GF-D8 (cell line): ENCODE measurements around the gene GRK7.

Experiments used
- DNase-seq: peaks from one replicate; lab custom pipeline; 2025; lab: John Stamatoyannopoulos, UW

GRK7 gene, protein sequence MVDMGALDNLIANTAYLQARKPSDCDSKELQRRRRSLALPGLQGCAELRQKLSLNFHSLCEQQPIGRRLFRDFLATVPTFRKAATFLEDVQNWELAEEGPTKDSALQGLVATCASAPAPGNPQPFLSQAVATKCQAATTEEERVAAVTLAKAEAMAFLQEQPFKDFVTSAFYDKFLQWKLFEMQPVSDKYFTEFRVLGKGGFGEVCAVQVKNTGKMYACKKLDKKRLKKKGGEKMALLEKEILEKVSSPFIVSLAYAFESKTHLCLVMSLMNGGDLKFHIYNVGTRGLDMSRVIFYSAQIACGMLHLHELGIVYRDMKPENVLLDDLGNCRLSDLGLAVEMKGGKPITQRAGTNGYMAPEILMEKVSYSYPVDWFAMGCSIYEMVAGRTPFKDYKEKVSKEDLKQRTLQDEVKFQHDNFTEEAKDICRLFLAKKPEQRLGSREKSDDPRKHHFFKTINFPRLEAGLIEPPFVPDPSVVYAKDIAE (N-terminal part only)

DNA sequence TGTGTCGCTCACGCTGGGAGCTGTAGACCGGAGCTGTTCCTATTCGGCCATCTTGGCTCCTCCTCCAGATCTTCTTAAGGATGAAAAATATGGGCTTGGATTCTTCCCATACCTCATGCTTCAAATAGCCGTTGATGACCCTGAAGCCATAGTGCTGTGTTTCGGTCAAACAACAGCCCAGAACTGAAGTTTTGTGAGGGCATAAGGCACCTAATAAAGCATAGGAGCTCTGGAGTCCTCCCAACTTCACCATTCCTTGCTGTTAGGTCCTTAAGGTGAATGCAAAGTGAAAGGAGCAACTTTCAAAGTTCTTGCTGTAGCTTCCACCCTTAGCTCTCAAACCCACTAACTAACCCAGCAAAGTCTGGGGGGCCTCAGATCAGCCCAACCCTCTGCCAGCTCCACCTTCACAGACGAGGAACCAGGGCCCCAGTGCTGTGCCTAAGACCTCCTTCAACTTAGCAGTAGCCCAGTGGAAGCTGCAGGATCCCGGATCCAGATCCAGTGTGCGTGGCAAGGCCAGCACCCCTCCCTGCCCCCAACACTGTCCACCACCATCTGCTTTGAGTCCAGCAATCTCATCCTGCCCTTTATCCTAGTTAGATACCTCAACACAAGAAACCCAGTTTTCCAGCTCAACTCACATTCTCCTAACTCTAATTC, at the start of gene GRK7:
GRK7 (plus strand) TSS at position 321 of the 663 bp plus-strand sequence. CDS start 14,877 bp downstream, outside the sequence.
- no peak for DNase-seq

DNA sequence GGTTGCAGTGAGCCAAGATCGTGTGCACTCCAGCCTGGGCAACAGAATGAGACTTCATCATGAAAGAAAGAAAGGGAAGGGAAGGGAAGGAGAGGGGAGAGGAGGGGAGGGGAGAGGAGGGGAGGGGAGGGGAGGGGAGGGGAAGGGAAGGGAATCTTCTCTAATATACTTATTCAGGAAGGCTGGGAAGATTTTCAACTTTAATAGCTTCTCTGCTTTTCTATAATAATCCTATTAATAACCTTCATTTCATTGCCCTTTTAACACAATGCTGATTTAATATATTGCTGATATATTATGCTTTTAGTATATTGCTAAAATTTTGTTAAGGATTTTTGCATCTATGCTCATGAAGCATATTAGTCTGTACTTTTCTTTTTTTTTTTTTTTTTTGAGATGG, 48.5 kb upstream of the GRK7 start:
- DNase-seq = no peak

DNA sequence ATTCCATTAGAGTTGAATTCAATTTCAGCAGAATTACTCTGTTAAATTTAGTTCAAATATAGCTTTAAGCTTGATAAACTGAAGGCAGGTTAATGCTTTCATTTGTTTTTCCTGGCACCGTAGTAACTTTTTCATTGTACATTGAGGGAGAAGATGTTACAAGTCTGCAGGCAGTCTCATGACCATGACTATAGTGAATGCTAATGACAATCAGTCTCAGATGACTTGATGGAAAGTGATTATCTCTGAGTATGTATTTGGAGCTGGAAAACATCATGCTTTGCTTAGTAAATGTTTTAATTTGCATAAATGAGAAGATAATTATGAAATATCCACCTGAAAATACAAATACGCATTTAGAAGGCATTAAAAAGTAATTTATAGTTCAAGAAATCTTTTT, 41.1 kb upstream of the GRK7 start:
- DNase-seq = no peak

DNA sequence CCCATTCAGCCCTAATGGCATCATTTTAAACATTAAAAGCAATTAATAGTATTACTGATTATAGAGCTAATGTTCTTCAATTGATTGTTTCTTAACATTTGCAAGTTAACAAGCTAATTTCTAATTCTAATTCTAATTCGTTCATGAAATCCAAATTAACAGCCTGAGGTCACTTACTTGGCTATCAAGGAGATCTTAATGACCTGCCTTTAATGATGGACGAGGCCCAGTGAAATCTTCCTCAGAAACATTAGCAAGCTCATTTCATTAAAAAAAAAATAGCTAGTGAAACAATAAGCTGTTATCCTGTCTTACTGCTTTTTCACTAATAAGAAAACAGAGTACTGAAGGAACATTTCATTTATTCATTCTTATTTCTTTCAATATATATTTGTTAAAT, 40.6 kb upstream of the GRK7 start:
- no peak for DNase-seq

DNA sequence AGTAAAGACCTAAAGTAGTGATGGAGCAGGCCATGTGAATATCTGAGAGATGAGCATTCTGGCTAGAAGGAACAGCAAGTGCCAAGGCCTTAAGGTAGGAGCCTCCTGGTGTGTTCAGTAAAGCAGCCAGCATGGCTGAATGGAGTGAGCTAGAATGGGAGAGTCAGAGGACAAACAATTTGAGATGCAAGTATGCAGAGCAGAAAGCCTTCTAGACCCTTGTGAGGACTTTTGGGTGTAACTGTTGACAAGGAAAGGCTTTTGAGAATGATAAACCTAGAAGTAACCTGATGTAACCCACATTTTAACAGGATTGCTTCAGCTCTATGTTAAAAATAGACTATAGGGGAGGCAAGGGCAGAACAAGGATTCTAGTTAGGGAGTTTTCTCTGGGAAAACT, 40.0 kb upstream of the GRK7 start:
- no peak for DNase-seq

DNA sequence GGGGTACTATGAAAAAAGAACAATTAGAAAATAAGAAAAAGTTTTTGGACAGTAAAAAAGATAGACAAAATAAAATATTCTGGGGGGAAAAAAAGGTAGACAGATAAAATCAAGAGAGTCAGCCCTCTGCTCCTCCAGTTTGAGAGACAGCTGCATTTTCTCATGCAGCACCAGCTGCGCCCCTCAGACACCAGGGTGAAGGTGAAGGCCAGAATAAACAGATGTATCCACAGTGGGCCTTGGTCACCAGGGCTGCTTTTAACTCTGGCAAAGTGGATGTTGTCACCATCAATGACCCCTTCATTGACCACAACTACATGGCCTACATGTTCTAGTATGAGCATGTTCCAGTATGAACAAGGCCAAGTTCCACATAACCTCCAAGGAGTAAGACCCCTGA, 39.0 kb upstream of the GRK7 start:
- no peak for DNase-seq

DNA sequence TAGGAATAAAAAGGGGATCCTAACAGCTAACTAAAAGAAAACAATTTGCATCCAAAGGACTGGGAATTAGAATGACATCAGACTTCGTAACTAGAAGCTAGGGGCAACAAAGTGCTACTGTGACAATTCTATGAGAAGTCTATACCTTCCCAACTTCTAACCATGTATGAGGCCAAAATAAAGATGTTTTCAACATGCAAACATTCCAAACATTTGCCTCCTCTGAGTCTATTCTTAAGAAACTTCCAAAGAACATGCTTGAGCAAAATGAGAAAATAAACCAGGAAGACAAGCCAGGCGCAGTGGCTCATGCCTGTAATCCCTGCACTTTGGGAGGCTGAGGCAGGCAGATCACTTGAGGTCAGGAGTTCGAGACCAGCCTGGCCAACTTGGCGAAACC, 38.2 kb upstream of the GRK7 start:
- no peak for DNase-seq

DNA sequence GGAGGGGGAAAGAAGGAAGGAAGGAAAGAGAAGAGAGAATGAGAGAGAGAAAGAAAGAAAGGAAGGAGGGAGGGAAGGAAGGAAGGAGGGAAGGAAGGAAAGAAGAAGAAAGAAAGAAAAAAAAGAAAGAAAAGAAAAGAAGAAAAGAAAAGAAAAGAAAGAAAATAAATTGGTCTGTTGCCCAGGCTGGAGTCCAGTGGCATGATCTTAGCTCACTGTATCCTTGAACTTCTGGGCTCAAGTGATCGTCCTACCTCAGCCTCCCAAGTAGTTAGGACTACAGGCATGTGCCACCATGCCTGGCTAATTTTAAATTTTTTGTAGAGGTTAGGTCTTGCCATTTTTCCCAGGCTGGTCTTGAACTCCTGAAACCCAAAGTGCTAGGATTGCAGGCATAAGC, 36.7 kb upstream of the GRK7 start:
- no peak for DNase-seq

DNA sequence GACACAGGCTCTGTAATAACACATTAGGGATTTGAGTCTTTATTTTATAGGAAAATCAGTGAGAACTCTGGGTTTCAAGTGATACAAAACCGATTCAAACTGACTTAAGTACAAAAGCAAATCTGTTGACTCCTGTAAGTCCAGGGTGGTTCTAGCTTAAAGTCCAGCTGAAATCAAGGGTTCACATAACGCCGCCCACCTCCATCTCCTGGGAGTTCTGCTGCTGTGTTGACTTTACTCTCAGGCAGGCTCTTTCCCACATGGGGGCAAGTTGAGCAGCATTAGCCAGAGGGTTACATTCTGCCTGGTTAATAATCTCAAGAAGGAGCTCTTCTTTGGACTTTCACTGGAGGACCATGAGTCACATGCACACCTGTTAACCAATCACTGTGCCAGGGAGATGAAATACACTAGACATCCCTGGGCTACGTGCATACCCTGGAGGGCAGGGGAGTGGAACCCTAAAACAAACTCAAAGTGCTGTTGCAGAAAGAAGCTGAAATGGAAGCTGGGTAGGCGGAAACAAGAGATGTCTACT, 34.8 kb upstream of the GRK7 start:
- no peak for DNase-seq

DNA sequence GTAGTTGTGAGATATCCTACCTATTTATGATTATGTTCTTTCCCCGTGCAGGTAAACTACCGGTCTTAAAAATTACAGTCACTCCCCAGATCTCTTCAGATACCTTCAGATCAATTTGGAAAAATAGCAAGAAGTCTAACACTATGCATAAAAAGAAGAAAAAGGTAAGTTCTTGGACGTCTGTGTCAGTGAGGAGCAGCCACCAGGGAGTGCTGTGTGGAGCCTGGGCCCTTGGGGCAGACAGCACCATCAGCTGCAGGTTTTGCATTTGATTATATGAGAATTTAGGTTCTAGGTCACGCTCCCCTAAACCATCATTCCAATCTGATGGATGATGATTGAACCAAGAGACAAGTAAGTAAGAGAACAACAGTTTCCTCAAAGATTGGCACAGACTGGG, 34.0 kb upstream of the GRK7 start:
- DNase-seq = no peak

DNA sequence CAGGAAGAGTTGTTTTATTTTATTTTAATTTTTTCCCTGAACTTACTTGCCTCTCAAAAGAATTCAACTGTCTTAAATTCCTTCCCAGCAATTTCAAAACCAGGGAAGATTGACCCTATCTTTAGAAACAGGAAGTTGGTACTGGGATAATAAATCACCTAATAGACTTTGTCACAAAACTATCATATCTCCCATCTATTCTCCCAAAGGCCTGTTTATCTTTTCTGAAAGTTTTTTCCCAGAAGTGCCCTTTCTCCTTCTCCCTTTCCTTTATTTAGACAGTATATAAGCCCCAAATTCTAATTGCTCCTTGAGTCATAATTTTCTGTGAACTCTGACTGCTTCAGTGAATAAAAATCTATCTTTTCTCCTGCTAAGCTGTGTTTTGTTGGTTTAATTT, 28.0 kb upstream of the GRK7 start:
- no peak for DNase-seq

DNA sequence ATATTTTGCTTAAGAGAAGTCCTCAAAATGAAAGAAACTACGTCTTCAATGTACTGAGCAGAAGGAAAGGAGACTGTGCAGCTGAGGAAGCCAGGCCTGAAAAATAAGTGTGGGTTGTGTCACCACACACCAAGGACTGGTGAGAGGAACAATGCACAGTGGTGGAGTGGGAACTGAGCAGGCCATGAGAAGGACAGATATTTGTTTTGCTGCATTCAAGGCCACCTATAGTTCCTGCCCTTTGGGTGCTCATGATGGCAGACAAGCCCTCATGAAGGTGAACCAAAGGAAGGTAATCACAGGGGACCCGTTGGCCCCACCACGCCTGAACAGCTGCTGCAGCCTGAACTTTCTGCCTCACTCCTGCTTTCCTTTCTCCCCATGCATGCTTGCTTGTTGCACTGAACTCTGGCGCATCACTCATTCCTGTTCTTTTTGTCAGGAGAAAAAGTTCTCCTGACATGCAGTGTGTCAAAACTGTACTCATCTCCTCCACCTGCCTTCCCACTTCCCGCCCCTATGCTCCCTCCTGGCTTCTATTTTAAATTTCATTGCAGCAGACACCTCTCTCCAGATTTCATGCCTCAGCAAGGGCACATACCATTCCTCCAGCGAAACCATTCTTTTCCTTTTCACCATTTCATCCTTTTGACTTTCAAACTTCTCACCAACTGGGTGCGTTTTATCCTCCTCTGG, 27.3 kb upstream of the GRK7 start:
- DNase-seq = no peak

DNA sequence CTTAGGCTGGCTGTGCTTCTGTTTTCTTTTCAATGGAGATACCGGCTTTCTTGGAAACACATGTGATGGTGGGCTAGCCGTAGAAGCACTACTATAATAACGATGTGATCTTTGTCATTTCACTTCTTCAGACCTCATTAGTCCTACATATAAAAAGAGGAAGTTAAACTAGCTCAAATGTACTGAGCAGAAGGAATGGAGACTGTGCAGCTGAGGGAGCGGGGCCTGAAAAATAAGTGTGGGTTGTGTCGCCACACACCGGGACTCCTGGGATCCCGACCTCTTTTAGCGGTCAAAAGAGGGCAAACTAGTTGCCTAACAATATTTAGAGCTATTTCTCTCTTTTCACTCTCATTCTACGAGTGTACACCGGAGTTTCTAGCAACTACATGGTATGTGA, 26.1 kb upstream of the GRK7 start:
- peak; percentile 65 for DNase-seq

DNA sequence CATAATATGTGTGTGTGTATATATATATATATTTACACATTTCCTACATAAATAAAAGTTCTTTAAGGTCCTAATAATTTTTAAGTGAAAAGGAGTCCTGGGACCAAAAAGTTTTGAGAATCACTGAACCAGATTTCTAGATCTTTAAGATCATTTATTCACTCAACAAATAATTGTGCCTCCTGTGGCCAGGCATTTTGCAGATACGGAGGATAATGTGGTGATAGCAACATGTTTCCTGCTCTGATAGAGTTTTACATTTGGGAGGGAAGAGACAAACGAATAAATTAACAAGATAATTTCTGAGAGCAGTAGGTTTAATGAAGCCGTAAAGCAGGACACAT, 25.6 kb upstream of the GRK7 start:
- no peak for DNase-seq

DNA sequence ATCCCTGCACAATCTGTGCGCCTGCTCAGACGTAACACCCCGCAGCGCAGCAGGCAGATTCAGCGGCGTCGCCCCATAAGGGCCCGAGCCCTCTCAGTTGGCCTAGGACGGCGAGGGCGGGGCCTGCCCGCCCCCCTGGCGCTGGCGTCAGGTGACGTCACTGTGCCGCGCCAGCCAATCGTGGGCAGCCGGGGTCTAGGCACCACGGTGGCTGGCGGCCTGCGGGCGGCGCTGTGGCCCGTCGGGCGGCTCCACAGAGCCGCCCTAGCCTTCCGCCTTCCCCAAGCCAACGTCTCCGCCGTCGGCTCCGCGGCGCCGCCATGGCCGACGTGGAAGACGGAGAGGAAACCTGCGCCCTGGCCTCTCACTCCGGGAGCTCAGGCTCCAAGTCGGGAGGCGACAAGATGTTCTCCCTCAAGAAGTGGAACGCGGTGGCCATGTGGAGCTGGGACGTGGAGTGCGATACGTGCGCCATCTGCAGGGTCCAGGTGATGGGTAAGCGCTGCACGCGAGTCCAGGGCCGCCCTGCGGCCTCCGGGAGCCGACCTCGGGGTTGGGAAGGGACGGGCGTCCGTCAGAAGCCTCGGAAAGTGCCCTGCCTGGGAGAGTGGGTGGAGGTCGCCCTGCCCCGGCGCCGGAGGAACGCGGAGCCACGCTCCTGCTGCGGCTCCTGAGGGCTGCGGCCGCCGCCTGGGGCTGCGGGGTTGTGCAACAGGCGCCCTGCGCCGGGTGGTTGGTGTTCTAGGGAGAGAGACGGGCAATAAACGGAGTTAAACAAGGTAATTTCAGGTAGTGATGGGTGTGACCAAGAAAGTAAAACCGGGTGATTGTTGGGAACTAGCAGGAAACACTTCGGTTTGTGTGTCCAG, 25.0 kb upstream of the GRK7 start, which contains the start of gene RNF7:
RNF7 (plus strand) TSS at position 277 of the 869 bp plus-strand sequence; CDS start at position 321, 44 bp downstream.
- peak; percentile 81 for DNase-seq

DNA sequence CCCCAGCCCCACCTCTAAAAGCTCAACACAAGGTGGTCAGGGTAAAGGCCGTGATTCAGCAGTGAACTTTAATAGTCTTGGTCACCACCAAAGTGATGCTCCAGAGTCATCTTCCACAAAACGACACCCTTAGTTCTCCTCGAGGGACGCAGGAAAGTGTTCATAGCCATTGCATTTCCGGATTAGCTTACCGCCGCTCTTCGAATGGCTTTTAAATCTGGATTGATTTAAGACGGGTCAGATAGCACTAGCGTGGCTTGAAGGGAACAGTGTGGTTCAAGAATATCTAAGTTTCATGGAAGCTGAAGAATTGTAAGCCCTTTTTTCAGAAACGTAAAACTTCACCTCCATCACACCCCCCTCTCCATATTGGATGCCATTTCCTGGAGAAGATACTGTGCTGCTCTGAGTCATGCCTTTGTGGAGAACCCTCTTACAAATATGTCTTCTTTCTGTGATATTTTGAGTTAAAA, 24.3 kb upstream of the GRK7 start:
- DNase-seq = no peak

DNA sequence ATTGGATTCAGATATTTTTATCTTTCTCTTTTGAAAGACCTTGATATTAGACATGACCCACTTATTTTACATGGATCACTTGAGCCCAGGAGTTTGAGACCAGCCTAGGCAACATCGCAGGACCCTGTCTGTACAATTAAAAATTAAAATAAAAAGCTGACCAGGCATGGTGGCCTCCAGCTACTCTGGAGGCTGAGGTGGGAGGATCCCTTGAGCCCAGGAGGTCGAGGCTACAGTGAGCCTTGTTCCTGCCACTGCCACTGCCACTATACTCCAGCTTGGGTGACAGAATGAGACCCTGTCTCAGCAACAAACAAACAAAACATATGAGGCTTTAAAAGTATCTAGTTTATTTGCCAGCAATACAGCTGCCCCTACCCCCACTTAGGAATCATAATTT, 23.5 kb upstream of the GRK7 start:
- DNase-seq = no peak

DNA sequence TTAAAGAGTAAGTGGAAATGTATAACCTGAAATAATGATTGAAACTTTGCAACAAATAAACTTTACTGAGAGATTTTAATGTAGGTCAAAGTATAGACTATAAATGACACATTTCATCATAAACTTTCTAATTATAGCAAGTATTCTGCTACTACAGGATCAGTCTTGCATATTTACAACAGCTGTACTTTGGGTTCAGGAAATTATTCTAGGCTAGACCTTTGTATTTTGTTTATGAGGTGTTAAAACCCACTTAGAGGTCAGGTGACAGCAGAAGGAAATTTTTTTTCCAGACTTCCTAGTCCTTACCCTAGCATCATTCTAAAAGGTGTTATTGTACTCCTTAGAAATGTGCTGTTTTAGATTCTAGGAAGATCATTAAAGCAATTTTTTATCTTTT, 22.9 kb upstream of the GRK7 start:
- DNase-seq = no peak

DNA sequence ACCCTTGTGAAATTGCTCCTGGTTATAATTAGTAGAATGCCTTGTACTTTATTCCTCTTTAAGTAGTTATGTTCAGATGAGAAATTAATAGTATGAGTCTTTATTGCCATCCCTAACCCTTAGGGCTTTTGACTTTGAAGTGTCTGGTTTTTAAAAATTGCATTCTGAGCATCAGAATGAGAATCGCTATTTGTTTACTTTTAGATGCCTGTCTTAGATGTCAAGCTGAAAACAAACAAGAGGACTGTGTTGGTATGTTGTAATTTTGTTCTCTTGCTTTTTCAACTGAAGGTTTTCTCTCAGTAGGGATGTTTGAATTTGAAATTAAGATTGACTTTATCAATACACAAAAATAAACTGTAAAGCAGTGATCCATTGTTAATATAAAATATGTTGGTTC, 19.9 kb upstream of the GRK7 start:
- no peak for DNase-seq

DNA sequence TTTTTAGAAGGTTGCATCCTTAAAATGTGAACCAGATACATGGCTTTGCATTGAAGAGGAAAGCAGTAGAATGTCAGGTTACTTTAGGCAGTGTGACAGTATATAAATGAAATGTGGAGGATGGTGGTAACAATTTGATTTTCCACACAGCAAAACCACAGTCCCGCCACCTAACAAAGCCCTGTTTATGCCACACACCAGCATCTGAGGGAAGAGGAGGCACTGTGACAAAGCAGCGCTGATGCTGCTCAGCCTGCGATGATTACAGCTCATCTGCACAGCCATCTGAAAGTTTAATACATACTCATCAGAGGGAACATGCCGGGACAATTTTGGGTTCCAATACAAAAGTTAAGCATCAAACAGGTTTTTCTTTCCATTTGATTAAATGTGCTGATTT, 16.2 kb upstream of the GRK7 start:
- DNase-seq = no peak

DNA sequence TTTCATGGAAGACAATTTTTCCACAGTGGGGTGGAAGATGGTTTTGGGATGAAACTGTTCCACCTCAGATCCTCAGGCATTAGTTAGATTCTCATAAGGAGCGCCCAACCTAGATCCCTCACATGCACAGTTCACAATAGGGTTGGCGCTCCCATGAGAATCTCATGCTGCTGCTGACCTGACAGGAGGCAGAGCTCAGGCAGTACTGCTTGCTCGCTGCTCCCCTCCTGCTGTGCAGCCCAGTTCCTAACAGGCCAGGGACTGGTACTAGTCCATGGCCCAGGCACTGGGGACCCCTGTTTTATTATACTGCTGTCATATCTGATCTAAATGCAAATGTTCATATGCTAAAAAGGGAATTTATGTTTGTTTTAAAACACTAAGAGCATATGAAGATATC, 9.8 kb upstream of the GRK7 start:
- DNase-seq = no peak

DNA sequence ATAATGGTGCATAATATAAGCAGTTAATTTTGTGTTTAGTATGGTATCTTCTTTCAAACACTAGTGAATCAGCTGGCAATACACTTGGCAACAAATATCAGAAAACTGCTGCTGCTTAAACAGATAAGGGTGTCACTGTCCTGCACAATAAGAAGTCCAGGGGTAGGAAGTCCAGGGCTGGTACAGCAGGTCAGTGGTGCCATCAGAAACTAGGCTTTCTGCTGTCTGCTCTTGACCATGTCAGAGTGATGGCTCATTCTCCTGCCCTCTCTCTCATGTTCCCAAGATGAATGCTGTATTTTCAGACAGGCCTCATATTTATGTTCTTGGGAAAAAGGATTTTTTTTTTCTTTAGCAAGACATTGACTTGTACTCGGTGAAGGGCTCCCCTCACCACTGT, 9.2 kb upstream of the GRK7 start:
- no peak for DNase-seq
